Osteoblast (primary cell): ENCODE measurements around the gene MGMT. TPM values are rescaled to one million over a fixed set of nuclear protein-coding genes. Genes with fewer than 3 reads are reported as not detected.

ENCODE experiments used
- DNase-seq: peaks from one replicate; pipeline ENCODE4 v3.0.0; 2011; ENCODE audit warnings: low spot score, mixed read lengths; ENCODE audit not compliant: insufficient read length; ENCODE audit errors: missing footprints
- H2AFZ ChIP-seq: 2 replicates; pipeline ENCODE4 v1.6.0; 2011; ENCODE audit warnings: mild to moderate bottlenecking, low read length
- H3K27ac ChIP-seq: 2 replicates; pipeline ENCODE4 v1.5.1; 2011; ENCODE audit warnings: mild to moderate bottlenecking, low read depth, low read length, moderate library complexity
- H3K27me3 ChIP-seq: 2 replicates; pipeline ENCODE4 v1.6.0; 2012; ENCODE audit warnings: mild to moderate bottlenecking, control low read depth, inconsistent platforms, low read length, moderate library complexity; ENCODE audit not compliant: insufficient read depth
- H3K36me3 ChIP-seq: 2 replicates; pipeline ENCODE4 v1.5.1; 2011; ENCODE audit warnings: mild to moderate bottlenecking, low read length, control low read depth, moderate library complexity; ENCODE audit not compliant: insufficient read depth
- H3K4me1 ChIP-seq: 2 replicates; pipeline ENCODE4 v1.5.1; 2011; ENCODE audit warnings: mild to moderate bottlenecking, low read length, control low read depth, moderate library complexity; ENCODE audit not compliant: insufficient read depth
- H3K4me2 ChIP-seq: 2 replicates; pipeline ENCODE4 v1.6.0; 2011; ENCODE audit warnings: mild to moderate bottlenecking, low read length; ENCODE audit not compliant: insufficient read depth
- H3K4me3 ChIP-seq: fragments of 200-600 bp; sonication (generic); 3 replicates; pipeline ENCODE4 v1.5.1; 2012; ENCODE audit warnings: mild to moderate bottlenecking, low read length, inconsistent platforms; ENCODE audit not compliant: insufficient read depth
- H3K79me2 ChIP-seq: 2 replicates; pipeline ENCODE4 v1.6.0; 2012; ENCODE audit warnings: mild to moderate bottlenecking, low read length, control low read depth, inconsistent platforms; ENCODE audit not compliant: insufficient read depth
- H3K9me3 ChIP-seq: 2 replicates; pipeline ENCODE4 v1.5.1; 2011; ENCODE audit warnings: low read depth, low read length, control low read depth
- H4K20me1 ChIP-seq: 2 replicates; pipeline ENCODE4 v1.6.0; 2012; ENCODE audit warnings: mild to moderate bottlenecking, low read length, control low read depth; ENCODE audit not compliant: insufficient read depth
- CTCF ChIP-seq: IDR thresholded peaks from 2 replicates; pipeline ENCODE4 v1.5.1; 2011; ENCODE audit warnings: mild to moderate bottlenecking, low read depth, low read length, moderate library complexity; ENCODE audit errors: extremely low read depth
- total RNA-seq: library from RNA; depleted of rRNA; stranded (reverse); fragments of >200 nt; gene quantifications from 2 replicates; pipeline ENCODE4 v1.2.3, GENCODE V29; 2012

MGMT gene
- total RNA-seq, 1 donor, result 21.0 TPM

GRCh38 chr10:129612481-129613109 is 145.6 kb downstream of the MGMT start:
- Histone ChIP-seq H3K27me3 (no peaks in the 10 kb centered on the region), H3K4me1 (no peaks in the 10 kb centered on the region), H3K79me2 (no peaks in the 10 kb centered on the region), H3K4me3 (no peak overlapping the region), H3K4me2 (no peak overlapping the region), H2AFZ (no peak overlapping the region), H3K9me3 (no peaks in the 10 kb centered on the region), H3K27ac (no peak overlapping the region), H3K36me3 (no peaks in the 10 kb centered on the region), H4K20me1 (peaks cover 4% of the 10 kb centered on the region)
- no peak for TF ChIP-seq CTCF
- DNase-seq, result no peak

GRCh38 chr10:129613377-129613980 is 146.4 kb downstream of the MGMT start:
- no peak overlapping the region for H3K27ac ChIP-seq
- no peaks in the 10 kb centered on the region for H3K9me3 ChIP-seq
- no peaks in the 10 kb centered on the region for H3K79me2 ChIP-seq
- TF ChIP-seq CTCF, result no peak
- no peak overlapping the region for H2AFZ ChIP-seq
- peaks cover 7% of the 10 kb centered on the region for H4K20me1 ChIP-seq
- DNase-seq, result no peak
- H3K27me3 ChIP-seq, result no peaks in the 10 kb centered on the region
- H3K4me3 ChIP-seq, result no peak overlapping the region
- no peaks in the 10 kb centered on the region for H3K4me1 ChIP-seq
- no peaks in the 10 kb centered on the region for H3K36me3 ChIP-seq
- no peak overlapping the region for H3K4me2 ChIP-seq

GRCh38 chr10:129614341-129614740 is 147.3 kb downstream of the MGMT start:
- no peak overlapping the region for H3K4me3 ChIP-seq
- no peak overlapping the region for H2AFZ ChIP-seq
- no peaks in the 10 kb centered on the region for H3K27me3 ChIP-seq
- no peaks in the 10 kb centered on the region for H3K36me3 ChIP-seq
- no peak overlapping the region for H3K27ac ChIP-seq
- DNase-seq, result no peak
- no peaks in the 10 kb centered on the region for H3K9me3 ChIP-seq
- H3K79me2 ChIP-seq, result no peaks in the 10 kb centered on the region
- TF ChIP-seq CTCF, result no peak
- H4K20me1 ChIP-seq, result peaks cover 7% of the 10 kb centered on the region
- no peaks in the 10 kb centered on the region for H3K4me1 ChIP-seq
- H3K4me2 ChIP-seq, result no peak overlapping the region

- Histone ChIP-seq H3K4me3 (no peak overlapping the region), H3K36me3 (no peaks in the 10 kb centered on the region), H3K27me3 (no peaks in the 10 kb centered on the region), H3K79me2 (no peaks in the 10 kb centered on the region), H2AFZ (no peak overlapping the region), H4K20me1 (peaks cover 7% of the 10 kb centered on the region), H3K27ac (no peak overlapping the region), H3K4me2 (no peak overlapping the region), H3K4me1 (no peaks in the 10 kb centered on the region), H3K9me3 (no peaks in the 10 kb centered on the region)
- TF ChIP-seq CTCF, result no peak
- DNase-seq, result no peak
Observed at GRCh38 chr10:129615381-129615780, 148.3 kb downstream of the MGMT start.
